ENCODE measurements around the gene AK1. TPM values are rescaled to one million over a fixed set of nuclear protein-coding genes. Genes with fewer than 3 reads are reported as not detected.
A peak's percentile ranks its signal among the peaks of the same experiment; 100 is the strongest.

The AK1 gene
- total and polyA plus RNA-seq, 4 donors: 63.8 to 386 (median 113) TPM

DNA sequence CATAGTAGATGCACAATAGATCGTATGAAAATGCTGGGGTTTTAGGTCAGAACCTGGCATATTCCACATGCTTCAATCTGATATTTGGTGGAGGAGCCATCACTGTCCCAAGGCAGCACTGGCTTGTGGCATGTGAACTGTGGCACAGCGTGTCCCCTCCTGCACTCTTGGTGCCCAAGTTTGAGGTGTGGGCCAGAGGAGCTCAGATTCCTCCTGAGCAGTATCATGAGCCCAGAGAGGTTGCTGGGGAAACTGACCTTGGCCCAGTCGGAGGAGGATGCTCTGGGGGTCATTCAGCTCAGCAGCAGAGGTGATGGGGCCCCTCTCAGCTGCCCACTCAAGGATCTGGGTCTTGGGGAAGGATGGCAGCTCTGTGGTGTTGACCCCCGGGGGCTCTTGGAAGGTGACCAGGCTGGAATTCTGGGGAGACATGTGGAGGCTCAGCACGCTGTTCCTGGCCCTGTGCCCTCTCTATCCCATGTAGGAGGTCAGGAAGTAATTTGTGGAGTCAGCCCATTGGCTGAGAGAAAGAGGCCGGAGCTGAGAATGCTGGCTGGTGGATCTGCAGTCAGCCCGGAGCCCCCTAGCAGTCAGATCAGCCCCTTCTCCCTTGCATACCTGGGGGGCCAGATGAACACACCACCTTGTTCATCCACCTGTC, 51.1 kb downstream of the AK1 start:
- Histone ChIP-seq H3K9ac (ENCODE audit: insufficient read depth in 1 of 2, low read length in 2 of 2) (no peak overlapping the region), H3K4me1 (ENCODE audit: control insufficient read depth in 5 of 5, insufficient read depth in 5 of 5, low read length in 5 of 5) (peaks cover 0 to 40% (median 11%) of the 10 kb centered on the region in 5 donors), H3K27ac (ENCODE audit: low read depth in 1 of 2, low read length in 1 of 2) (peak overlapping the region in 1 of 2 donors; percentile 48), H3K4me3 (no peak overlapping the region), H3K9me3 (ENCODE audit: control insufficient read depth in 4 of 4, insufficient read depth in 3 of 4, low read length in 3 of 4) (no peaks in the 10 kb centered on the region), H3K36me3 (ENCODE audit: control insufficient read depth in 4 of 4, insufficient read depth in 4 of 4, low read length in 4 of 4) (peaks cover 0 to 32% (median 8%) of the 10 kb centered on the region in 4 donors), H3K27me3 (ENCODE audit: control insufficient read depth in 3 of 3, insufficient read depth in 3 of 3, low read length in 2 of 3) (no peaks in the 10 kb centered on the region)
- DNase-seq: peak; percentile 52 to 74 (median 58)
- 66 to 77% methylated on average over 7 of the region's 7 CpGs for WGBS, 2 donors
- ATAC-seq (ENCODE audit: insufficient read depth, low FRiP score): no peak
- TF ChIP-seq, protein P1, sequence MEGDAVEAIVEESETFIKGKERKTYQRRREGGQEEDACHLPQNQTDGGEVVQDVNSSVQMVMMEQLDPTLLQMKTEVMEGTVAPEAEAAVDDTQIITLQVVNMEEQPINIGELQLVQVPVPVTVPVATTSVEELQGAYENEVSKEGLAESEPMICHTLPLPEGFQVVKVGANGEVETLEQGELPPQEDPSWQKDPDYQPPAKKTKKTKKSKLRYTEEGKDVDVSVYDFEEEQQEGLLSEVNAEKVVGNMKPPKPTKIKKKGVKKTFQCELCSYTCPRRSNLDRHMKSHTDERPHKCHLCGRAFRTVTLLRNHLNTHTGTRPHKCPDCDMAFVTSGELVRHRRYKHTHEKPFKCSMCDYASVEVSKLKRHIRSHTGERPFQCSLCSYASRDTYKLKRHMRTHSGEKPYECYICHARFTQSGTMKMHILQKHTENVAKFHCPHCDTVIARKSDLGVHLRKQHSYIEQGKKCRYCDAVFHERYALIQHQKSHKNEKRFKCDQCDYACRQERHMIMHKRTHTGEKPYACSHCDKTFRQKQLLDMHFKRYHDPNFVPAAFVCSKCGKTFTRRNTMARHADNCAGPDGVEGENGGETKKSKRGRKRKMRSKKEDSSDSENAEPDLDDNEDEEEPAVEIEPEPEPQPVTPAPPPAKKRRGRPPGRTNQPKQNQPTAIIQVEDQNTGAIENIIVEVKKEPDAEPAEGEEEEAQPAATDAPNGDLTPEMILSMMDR (IDR thresholded peaks at IDR 0.05; ENCODE audit: control extremely low read depth, extremely low read depth): no peak

DNA sequence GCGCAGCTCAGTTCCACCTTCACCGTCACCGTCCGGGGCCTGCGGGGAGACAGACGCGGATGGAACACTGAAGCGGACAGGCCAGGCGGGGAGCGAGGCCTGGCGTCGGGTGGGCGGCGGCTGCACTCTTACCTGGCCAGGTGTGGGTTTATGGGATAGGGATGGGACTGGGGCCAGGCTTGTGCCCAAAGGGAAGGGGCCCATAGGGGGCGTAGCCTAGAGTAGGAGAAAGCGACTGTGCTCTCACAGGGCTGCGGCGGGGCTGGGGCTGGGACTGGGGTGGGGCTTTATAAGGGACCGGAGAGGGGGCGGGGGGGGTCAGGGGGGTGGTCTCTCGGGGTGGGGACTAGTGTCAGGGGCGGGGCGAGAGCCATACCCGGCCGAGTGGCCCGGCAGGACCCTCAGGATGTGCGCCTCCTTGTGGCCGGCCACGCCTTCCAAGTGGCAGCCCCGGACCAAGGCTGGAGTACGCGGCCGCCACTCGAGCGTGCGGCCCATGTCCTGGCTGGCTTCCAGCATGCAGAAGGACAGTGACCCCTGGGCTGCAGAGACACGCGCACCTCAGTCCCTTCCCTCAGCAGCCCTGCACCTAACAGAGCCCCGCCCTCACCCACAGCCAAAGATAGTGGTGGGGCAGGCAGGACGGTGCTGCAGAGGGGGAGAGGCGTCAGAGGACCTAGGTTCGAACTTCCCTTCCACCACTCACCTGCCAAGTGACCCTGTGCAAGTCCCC, 52.0 kb downstream of the AK1 start:
- TF ChIP-seq, protein P1 (IDR thresholded peaks at IDR 0.05; ENCODE audit: control extremely low read depth, extremely low read depth): no peak
- Histone ChIP-seq H3K4me3 (no peak overlapping the region), H3K9me3 (ENCODE audit: control insufficient read depth in 4 of 4, insufficient read depth in 3 of 4, low read length in 3 of 4) (no peaks in the 10 kb centered on the region), H3K9ac (ENCODE audit: insufficient read depth in 1 of 2, low read length in 2 of 2) (no peak overlapping the region), H3K27ac (ENCODE audit: low read depth in 1 of 2, low read length in 1 of 2) (peak overlapping the region in 1 of 2 donors; percentile 15), H3K4me1 (ENCODE audit: control insufficient read depth in 5 of 5, insufficient read depth in 5 of 5, low read length in 5 of 5) (peaks cover 0 to 40% (median 11%) of the 10 kb centered on the region in 5 donors), H3K27me3 (ENCODE audit: control insufficient read depth in 3 of 3, insufficient read depth in 3 of 3, low read length in 2 of 3) (no peaks in the 10 kb centered on the region), H3K36me3 (ENCODE audit: control insufficient read depth in 4 of 4, insufficient read depth in 4 of 4, low read length in 4 of 4) (peaks cover 0 to 36% (median 9%) of the 10 kb centered on the region in 4 donors)
- ATAC-seq (ENCODE audit: insufficient read depth, low FRiP score): no peak
- peak; percentile 21 to 64 (median 42) for DNase-seq
- 58 to 69% methylated on average over 39 to 42 of the region's 42 CpGs for WGBS, 2 donors

DNA sequence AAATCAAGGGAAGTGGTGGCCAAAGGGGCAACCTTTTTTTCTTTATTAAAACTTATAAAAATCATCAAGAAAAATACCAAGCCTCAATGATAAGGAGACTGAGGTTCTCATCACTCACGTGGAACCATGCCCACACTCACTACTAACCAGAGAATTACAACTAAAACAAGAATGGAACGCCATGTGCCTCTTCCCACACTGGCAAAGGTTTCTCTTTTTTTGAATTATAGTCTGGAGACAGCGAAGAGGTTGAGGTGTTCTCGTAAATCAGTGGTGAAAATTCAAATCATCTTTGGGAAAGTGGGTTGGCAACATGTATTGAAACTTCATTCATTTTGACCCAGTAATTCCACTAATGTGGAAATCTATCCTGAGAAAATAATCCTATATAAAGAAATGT, 55.4 kb downstream of the AK1 start:
- Histone ChIP-seq H3K27me3 (ENCODE audit: control insufficient read depth in 3 of 3, insufficient read depth in 3 of 3, low read length in 2 of 3) (no peaks in the 10 kb centered on the region), H3K4me1 (ENCODE audit: control insufficient read depth in 5 of 5, insufficient read depth in 5 of 5, low read length in 5 of 5) (peaks cover 0 to 16% (median 2%) of the 10 kb centered on the region in 5 donors), H3K4me3 (no peak overlapping the region), H3K36me3 (ENCODE audit: control insufficient read depth in 4 of 4, insufficient read depth in 4 of 4, low read length in 4 of 4) (peaks cover 11 to 56% (median 16%) of the 10 kb centered on the region in 4 donors), H3K9ac (ENCODE audit: insufficient read depth in 1 of 2, low read length in 2 of 2) (no peak overlapping the region), H3K27ac (ENCODE audit: low read depth in 1 of 2, low read length in 1 of 2) (no peak overlapping the region), H3K9me3 (ENCODE audit: control insufficient read depth in 4 of 4, insufficient read depth in 3 of 4, low read length in 3 of 4) (no peaks in the 10 kb centered on the region)
- TF ChIP-seq, protein P1 (IDR thresholded peaks at IDR 0.05; ENCODE audit: control extremely low read depth, extremely low read depth): no peak
- no peak for DNase-seq
- no peak for ATAC-seq (ENCODE audit: insufficient read depth, low FRiP score)
- WGBS, 2 donors: 89 to 92% methylated on average over 4 of the region's 4 CpGs

Data from lung (tissue), 12 donors.